HG03175 (cell line): ENCODE measurements around the gene WDR33.

Source experiments
- ATAC-seq: cut with Tn5 transposase; IDR thresholded peaks from one replicate; pipeline ENCODE4 v1.9.1; 2021; ENCODE audit warnings: mild to moderate bottlenecking, moderate library complexity; ENCODE audit not compliant: unreplicated experiment

Gene WDR33

GRCh38 chr2:127721978-127722355 is 89.0 kb downstream of the WDR33 start:
- no peak for ATAC-seq

- ATAC-seq: no peak
These were observed 89.5 kb downstream of the WDR33 start for GRCh38 chr2:127721311-127721977.

- no peak for ATAC-seq
These were observed 91.4 kb downstream of the WDR33 start for GRCh38 chr2:127719301-127720218.

GRCh38 chr2:127718271-127718670 is 92.7 kb downstream of the WDR33 start:
- ATAC-seq: no peak

- no peak for ATAC-seq
These were observed 95.1 kb downstream of the WDR33 start for GRCh38 chr2:127715778-127716449.

- ATAC-seq: no peak
These were observed 97.4 kb downstream of the WDR33 start for GRCh38 chr2:127713562-127713961.

GRCh38 chr2:127712999-127713398 is 98.0 kb downstream of the WDR33 start:
- no peak for ATAC-seq

GRCh38 chr2:127709336-127709735 is 101.6 kb downstream of the WDR33 start:
- no peak for ATAC-seq

- ATAC-seq: no peak
These were observed 102.9 kb downstream of the WDR33 start for GRCh38 chr2:127707890-127708648.

GRCh38 chr2:127706215-127706990 is 104.6 kb downstream of the WDR33 start:
- ATAC-seq: no peak

GRCh38 chr2:127705391-127706065 is 105.4 kb downstream of the WDR33 start:
- no peak for ATAC-seq

- ATAC-seq: no peak
These were observed 106.2 kb downstream of the WDR33 start for GRCh38 chr2:127704641-127705390.

- no peak for ATAC-seq
These were observed 107.7 kb downstream of the WDR33 start for GRCh38 chr2:127703282-127703681.

GRCh38 chr2:127702395-127703009 is 108.5 kb downstream of the WDR33 start:
- ATAC-seq: no peak

GRCh38 chr2:127701651-127702394 is 109.1 kb downstream of the WDR33 start:
- peak; percentile 51 for ATAC-seq

GRCh38 chr2:127701193-127701650 is 109.7 kb downstream of the WDR33 start, which contains the start of gene SFT2D3:
Gene SFT2D3, plus strand, starts transcription at chr2:127701497. Its CDS starts 32 bp downstream, at chr2:127701529.
- peak; percentile 62 for ATAC-seq

GRCh38 chr2:127700527-127701192 is 110.3 kb downstream of the WDR33 start:
- ATAC-seq: peak; percentile 72
